ENCODE measurements around the gene CDH24. TPM values are rescaled to one million over a fixed set of nuclear protein-coding genes. Genes with fewer than 3 reads are reported as not detected.

CDH24 gene
- total and polyA plus RNA-seq, 2 of the 13 experiments (the other 11 are each of a cell fraction or from before 2014, with no cell fraction given): 0.69 to 0.99 TPM

DNA sequence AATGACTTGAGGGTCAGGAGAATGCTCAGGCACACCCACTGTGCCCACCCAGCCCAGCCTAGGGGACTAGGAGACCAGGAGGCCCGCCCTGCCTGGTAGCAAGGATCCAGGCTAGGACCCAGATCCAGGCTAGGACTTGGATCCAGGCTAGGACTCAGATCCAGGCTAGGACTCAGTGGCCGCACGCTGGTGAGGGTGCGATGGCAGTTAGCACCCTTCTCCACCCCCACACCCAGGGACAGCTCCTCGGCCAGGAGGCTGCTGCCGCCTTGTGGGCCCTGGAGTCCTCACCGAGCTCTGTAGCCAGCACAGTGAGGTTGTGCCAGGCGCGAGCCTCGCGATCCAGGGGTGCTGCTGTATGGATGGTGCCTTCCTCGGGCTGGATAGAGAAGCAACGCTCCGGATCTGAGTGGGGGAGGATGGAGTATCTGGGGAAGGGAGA, 5.1 kb downstream of the CDH24 start (continued):
- TF ChIP-seq, protein P1, sequence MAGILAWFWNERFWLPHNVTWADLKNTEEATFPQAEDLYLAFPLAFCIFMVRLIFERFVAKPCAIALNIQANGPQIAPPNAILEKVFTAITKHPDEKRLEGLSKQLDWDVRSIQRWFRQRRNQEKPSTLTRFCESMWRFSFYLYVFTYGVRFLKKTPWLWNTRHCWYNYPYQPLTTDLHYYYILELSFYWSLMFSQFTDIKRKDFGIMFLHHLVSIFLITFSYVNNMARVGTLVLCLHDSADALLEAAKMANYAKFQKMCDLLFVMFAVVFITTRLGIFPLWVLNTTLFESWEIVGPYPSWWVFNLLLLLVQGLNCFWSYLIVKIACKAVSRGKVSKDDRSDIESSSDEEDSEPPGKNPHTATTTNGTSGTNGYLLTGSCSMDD (CRISPR knock-in tag; IDR thresholded peaks at IDR 0.05): no peak
- no peak for TF ChIP-seq ADNP (CRISPR knock-in tag; IDR thresholded peaks at IDR 0.05)
- TF ChIP-seq, protein P2, sequence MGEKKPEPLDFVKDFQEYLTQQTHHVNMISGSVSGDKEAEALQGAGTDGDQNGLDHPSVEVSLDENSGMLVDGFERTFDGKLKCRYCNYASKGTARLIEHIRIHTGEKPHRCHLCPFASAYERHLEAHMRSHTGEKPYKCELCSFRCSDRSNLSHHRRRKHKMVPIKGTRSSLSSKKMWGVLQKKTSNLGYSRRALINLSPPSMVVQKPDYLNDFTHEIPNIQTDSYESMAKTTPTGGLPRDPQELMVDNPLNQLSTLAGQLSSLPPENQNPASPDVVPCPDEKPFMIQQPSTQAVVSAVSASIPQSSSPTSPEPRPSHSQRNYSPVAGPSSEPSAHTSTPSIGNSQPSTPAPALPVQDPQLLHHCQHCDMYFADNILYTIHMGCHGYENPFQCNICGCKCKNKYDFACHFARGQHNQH (CRISPR knock-in tag; IDR thresholded peaks at IDR 0.05): no peak
- no peak for TF ChIP-seq RBM22 (optimal IDR thresholded peaks at IDR 0.05; ENCODE audit: low read length)
- peak; percentile 58; the same call in 1 of the 2 replicates for TF ChIP-seq TBX2 (CRISPR knock-in tag; IDR thresholded peaks at IDR 0.05; ENCODE audit: borderline replicate concordance)
- no peak for TF ChIP-seq ZBTB4 (CRISPR knock-in tag; IDR thresholded peaks at IDR 0.05; ENCODE audit: borderline replicate concordance)
- TF ChIP-seq SCMH1 (CRISPR knock-in tag; IDR thresholded peaks at IDR 0.05; ENCODE audit: borderline replicate concordance): no peak
- TF ChIP-seq JUN (CRISPR knock-in tag; IDR thresholded peaks at IDR 0.05): no peak
- no peak for TF ChIP-seq KAT7 (CRISPR knock-in tag; IDR thresholded peaks at IDR 0.05; ENCODE audit: borderline replicate concordance)
- no peak for TF ChIP-seq ZBTB7B (CRISPR knock-in tag; IDR thresholded peaks at IDR 0.05)
- TF ChIP-seq SIN3B (IDR thresholded peaks at IDR 0.05; ENCODE audit: low read length): no peak
- TF ChIP-seq ZNF318 (CRISPR knock-in tag; IDR thresholded peaks at IDR 0.05): no peak
- TF ChIP-seq PATZ1 (CRISPR knock-in tag; IDR thresholded peaks at IDR 0.05): peak; percentile 62
- no peak for TF ChIP-seq NR1H2 (CRISPR knock-in tag; IDR thresholded peaks at IDR 0.05; ENCODE audit: borderline replicate concordance, low read depth)
